Transverse colon (tissue), 3 donors: Measurements from ENCODE around the gene RCBTB1.

Experiments
- EP300 ChIP-seq: sonication (generic); formaldehyde crosslinking; IDR thresholded peaks from one replicate; pipeline ENCODE4 v1.6.1; 2017; ENCODE audit warnings: antibody characterized with exemption, low read depth
- TF ChIP-seq, protein P1 (sequence below), 5 experiments: fragments of 200-600 bp in 3 of 5; fragments of 450-650 bp in 2 of 5; sonication (generic) in 3 of 5; IDR thresholded peaks; 1 replicate in 2 of 5; 2 replicates in 3 of 5; pipeline ENCODE4 v1.5.1; 2016 to 2017; ENCODE audit warnings: antibody characterized with exemption in 5 of 5, inconsistent platforms in 3 of 5, mild to moderate bottlenecking in 2 of 5, moderate library complexity in 1 of 5

DNA sequence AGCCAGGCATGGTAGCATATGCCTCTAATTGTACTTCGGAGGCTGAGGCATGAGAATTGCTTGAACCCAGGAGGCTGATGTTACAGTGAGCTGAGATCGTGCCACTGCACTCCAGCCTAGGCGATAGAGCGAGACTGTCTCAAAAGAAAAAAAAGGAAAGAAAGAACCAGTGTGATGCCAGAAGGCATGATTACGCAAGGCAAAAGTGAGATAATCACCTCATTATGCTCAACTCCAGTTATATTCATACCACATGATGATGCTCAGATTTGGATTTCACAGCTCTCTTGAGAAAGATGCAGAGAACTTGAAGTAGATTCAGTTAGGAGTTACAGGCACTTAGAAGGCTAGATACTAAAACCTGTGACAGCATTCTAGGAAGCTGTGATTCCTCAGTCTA lies 21.8 kb downstream of the RCBTB1 start:
- TF ChIP-seq, protein P1, sequence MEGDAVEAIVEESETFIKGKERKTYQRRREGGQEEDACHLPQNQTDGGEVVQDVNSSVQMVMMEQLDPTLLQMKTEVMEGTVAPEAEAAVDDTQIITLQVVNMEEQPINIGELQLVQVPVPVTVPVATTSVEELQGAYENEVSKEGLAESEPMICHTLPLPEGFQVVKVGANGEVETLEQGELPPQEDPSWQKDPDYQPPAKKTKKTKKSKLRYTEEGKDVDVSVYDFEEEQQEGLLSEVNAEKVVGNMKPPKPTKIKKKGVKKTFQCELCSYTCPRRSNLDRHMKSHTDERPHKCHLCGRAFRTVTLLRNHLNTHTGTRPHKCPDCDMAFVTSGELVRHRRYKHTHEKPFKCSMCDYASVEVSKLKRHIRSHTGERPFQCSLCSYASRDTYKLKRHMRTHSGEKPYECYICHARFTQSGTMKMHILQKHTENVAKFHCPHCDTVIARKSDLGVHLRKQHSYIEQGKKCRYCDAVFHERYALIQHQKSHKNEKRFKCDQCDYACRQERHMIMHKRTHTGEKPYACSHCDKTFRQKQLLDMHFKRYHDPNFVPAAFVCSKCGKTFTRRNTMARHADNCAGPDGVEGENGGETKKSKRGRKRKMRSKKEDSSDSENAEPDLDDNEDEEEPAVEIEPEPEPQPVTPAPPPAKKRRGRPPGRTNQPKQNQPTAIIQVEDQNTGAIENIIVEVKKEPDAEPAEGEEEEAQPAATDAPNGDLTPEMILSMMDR (IDR thresholded peaks at IDR 0.05) = no peak
- no peak for TF ChIP-seq EP300
